HFFc6 (cell line): ENCODE results near the gene JCHAIN. TPM values are rescaled to one million over a fixed set of nuclear protein-coding genes. Genes with fewer than 3 reads are reported as not detected.

Source experiments
- DNase-seq: peaks from one replicate; pipeline ENCODE4 v3.0.0-alpha.2; 2018
- H3K27ac Mint-ChIP-seq: 2 replicates; pipeline ENCODE4 v1.8.0; 2020; ENCODE audit warnings: mild to moderate bottlenecking, mixed read lengths
- H3K27me3 Mint-ChIP-seq: 2 replicates; pipeline ENCODE4 v1.8.0; 2021; ENCODE audit warnings: mild to moderate bottlenecking, moderate library complexity, mixed read lengths; ENCODE audit not compliant: insufficient read depth
- H3K36me3 Mint-ChIP-seq: 2 replicates; pipeline ENCODE4 v1.8.0; 2021; ENCODE audit warnings: low read depth, mixed read lengths
- H3K4me1 Mint-ChIP-seq: 2 replicates; pipeline ENCODE4 v1.8.0; 2020; ENCODE audit warnings: low read depth, mixed read lengths
- H3K4me3 Mint-ChIP-seq: 2 replicates; pipeline ENCODE4 v1.8.0; 2020; ENCODE audit warnings: mild to moderate bottlenecking, moderate library complexity, mixed read lengths
- H3K9me3 Mint-ChIP-seq: 2 replicates; pipeline ENCODE4 v1.8.0; 2020; ENCODE audit warnings: mild to moderate bottlenecking, mixed read lengths
- CTCF ChIP-seq: fragments of 200-600 bp; sonication (generic); IDR thresholded peaks from 2 replicates; pipeline ENCODE4 v1.5.0; 2021; ENCODE audit warnings: antibody characterized with exemption, mild to moderate bottlenecking
- total RNA-seq, 6 experiments: library from RNA; stranded (reverse); fragmentation: NEBNext Ultra II Directional; extraction: Animal tissue kit (Norgen Biotek cat#: 25700); gene quantifications; 2 replicates in 1 of 6; 3 replicates in 5 of 6; pipeline ENCODE4 v1.2.3, GENCODE V29; 2021

The JCHAIN gene
- total RNA-seq, 6 experiments from 2014 or later: 0.15 to 1.3 (median 0.46) TPM; not detected in 1

DNA sequence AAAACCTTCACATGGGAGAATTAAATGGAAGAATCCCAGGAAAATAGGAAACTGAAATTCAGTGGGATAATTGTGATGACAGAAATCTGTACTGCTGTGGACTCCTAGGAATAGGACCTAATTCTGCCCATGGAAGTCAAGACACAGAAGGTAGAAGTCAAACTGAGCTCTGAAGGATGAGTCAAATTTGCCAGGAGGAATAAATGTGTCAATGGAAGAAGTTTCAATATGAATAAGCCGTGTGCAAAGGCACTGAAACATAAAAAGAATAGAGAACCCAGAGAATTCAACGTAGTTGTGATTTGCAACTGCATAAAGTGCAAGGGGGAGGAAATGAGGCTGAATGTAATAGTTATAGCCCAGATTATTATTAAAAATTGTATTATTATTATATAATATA, 26.1 kb downstream of the JCHAIN start:
- H3K36me3 Mint-ChIP-seq: no peaks in the 10 kb centered on the region

GRCh38 chr4:70637239-70637913, 28.9 kb downstream of the JCHAIN start:
- DNase-seq: no peak
- TF ChIP-seq CTCF: no peak
- peaks cover 10% of the 10 kb centered on the region for H3K4me1 Mint-ChIP-seq
- H3K27ac Mint-ChIP-seq: no peak overlapping the region
- no peaks in the 10 kb centered on the region for H3K36me3 Mint-ChIP-seq
- no peaks in the 10 kb centered on the region for H3K9me3 Mint-ChIP-seq
- H3K27me3 Mint-ChIP-seq: no peaks in the 10 kb centered on the region
- no peak overlapping the region for H3K4me3 Mint-ChIP-seq

More for the DNA sequence above, 26.1 kb downstream of the JCHAIN start:
- no peak for DNase-seq
- H3K27ac Mint-ChIP-seq: no peak overlapping the region
- no peaks in the 10 kb centered on the region; the same call in 1 of the 2 replicates for H3K27me3 Mint-ChIP-seq
- peaks cover 5% of the 10 kb centered on the region; the same call in 1 of the 2 replicates for H3K4me1 Mint-ChIP-seq
- no peaks in the 10 kb centered on the region for H3K9me3 Mint-ChIP-seq
- H3K4me3 Mint-ChIP-seq: no peak overlapping the region
- TF ChIP-seq CTCF: no peak

DNA sequence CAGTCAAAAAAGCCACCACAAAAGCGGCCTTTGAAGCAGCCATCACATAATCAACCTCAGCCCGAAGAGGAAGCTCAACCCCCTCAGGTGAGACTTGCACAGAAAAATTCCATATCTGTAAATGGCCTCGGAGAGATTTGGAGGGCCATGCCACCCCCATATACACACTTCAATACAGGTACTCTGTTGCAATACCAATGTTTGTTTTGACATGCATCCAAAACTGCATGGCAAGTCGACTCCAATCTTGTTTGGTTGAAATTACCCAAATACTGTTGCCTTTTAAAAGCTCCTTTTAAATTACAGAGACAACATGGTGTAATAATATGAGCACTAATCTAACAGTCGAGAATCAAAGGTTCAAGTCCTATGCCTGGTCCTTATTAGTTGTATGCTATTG, 31.8 kb downstream of the JCHAIN start:
- no peaks in the 10 kb centered on the region for H3K36me3 Mint-ChIP-seq
- peaks cover 34% of the 10 kb centered on the region for H3K4me1 Mint-ChIP-seq
- H3K27ac Mint-ChIP-seq: no peak overlapping the region
- no peaks in the 10 kb centered on the region for H3K27me3 Mint-ChIP-seq
- H3K9me3 Mint-ChIP-seq: no peaks in the 10 kb centered on the region
- DNase-seq: no peak
- TF ChIP-seq CTCF: no peak
- no peak overlapping the region for H3K4me3 Mint-ChIP-seq

- TF ChIP-seq CTCF: no peak
- peak overlapping the region; percentile 56 for H3K4me3 Mint-ChIP-seq
- H3K36me3 Mint-ChIP-seq: no peaks in the 10 kb centered on the region
- H3K9me3 Mint-ChIP-seq: no peaks in the 10 kb centered on the region
- H3K4me1 Mint-ChIP-seq: peaks cover 47% of the 10 kb centered on the region
- H3K27me3 Mint-ChIP-seq: no peaks in the 10 kb centered on the region
- peak overlapping the region; percentile 7; the same call in 1 of the 2 replicates for H3K27ac Mint-ChIP-seq
- DNase-seq: peak; percentile 24
Observed at GRCh38 chr4:70632028-70632427, 34.3 kb downstream of the JCHAIN start.

- Mint-ChIP-seq H3K4me3 (peak overlapping the region; percentile 58; the same call in 1 of the 2 replicates), H3K27ac (no peak overlapping the region), H3K4me1 (peaks cover 47% of the 10 kb centered on the region), H3K36me3 (no peaks in the 10 kb centered on the region), H3K9me3 (no peaks in the 10 kb centered on the region), H3K27me3 (peaks cover 2% of the 10 kb centered on the region; the same call in 1 of the 2 replicates)
- no peak for TF ChIP-seq CTCF
- DNase-seq: no peak
Observed at GRCh38 chr4:70630162-70630561, 36.1 kb downstream of the JCHAIN start.
